Subcutaneous adipose tissue (tissue), 4 donors: ENCODE results near the gene GGACT. TPM values are rescaled to one million over a fixed set of nuclear protein-coding genes. Genes with fewer than 3 reads are reported as not detected.

Experiments used
- total RNA-seq, 4 donors: library from RNA; depleted of rRNA; stranded (reverse); fragments of >200 nt; gene quantifications; one replicate each; pipeline ENCODE4 v1.1.0, GENCODE V29; 2016
- TF ChIP-seq, protein P1 (sequence below): fragments of 450-650 bp; IDR thresholded peaks from one replicate; pipeline ENCODE4 v1.5.1; 2016; ENCODE audit warnings: low read depth, mild to moderate bottlenecking, control low read depth, antibody characterized with exemption, moderate library complexity

The GGACT gene
- total RNA-seq, 4 donors from 2014 or later = 2.6 to 10.5 (median 4.2) TPM

DNA sequence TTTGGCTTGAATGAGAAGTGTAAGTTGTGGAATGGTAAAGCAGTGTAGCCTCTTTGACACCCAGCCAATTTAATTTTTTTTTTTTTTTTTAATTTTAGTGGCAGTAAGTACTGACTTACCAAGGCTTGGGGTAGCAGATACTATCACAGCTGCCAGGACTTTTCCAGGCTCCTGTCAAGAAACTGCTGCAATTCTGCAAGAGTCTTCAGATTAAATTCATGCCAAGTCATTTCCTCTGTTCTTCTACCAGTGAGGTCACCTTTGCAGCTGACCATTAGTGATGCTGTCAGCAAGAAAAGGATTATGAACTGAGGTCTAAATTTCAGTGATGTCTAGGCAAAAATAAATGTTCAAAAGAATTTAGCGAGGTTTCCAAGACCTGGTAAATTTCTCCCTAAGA, 91.2 kb downstream of the GGACT start:
- TF ChIP-seq, protein P1, sequence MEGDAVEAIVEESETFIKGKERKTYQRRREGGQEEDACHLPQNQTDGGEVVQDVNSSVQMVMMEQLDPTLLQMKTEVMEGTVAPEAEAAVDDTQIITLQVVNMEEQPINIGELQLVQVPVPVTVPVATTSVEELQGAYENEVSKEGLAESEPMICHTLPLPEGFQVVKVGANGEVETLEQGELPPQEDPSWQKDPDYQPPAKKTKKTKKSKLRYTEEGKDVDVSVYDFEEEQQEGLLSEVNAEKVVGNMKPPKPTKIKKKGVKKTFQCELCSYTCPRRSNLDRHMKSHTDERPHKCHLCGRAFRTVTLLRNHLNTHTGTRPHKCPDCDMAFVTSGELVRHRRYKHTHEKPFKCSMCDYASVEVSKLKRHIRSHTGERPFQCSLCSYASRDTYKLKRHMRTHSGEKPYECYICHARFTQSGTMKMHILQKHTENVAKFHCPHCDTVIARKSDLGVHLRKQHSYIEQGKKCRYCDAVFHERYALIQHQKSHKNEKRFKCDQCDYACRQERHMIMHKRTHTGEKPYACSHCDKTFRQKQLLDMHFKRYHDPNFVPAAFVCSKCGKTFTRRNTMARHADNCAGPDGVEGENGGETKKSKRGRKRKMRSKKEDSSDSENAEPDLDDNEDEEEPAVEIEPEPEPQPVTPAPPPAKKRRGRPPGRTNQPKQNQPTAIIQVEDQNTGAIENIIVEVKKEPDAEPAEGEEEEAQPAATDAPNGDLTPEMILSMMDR = no peak

DNA sequence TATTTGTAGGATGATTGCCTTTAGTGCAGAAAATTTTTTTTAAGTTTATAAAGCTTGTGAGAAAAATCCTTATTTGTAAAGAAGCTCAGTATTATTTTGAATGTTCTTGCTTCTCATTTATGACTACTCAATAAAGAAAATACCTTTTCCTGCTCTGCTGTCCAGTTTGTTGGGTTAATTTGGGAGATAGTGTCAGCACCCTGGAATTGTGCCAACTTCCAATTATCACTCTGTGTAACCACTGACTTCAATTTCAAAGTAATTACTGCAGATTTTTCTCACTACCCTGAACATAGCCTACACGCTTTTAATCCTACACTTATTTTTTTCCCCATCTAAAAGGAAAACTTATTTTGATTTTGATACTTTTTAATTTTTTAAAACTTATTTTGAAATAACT, 93.1 kb downstream of the GGACT start:
- TF ChIP-seq, protein P1 = no peak

DNA sequence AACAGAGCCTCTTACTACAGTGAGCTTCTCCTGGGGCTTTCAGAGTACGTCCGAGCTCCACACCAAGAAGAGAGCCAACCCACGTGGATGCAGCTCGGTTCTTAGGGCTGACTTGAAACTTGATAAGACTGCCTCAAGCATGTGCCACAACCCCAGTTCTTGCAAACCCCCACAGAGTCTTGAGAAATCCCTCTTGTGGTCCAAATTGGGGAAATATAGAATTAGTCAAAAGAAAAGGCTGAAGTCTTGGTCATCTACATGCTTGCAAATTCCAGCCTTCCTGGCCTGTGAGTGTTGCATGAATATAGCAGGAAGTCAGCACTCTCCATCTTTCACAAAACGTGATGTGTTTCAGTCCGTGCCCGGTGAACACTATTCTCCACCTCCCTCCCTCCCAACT, 95.2 kb downstream of the GGACT start:
- TF ChIP-seq, protein P1 = no peak

DNA sequence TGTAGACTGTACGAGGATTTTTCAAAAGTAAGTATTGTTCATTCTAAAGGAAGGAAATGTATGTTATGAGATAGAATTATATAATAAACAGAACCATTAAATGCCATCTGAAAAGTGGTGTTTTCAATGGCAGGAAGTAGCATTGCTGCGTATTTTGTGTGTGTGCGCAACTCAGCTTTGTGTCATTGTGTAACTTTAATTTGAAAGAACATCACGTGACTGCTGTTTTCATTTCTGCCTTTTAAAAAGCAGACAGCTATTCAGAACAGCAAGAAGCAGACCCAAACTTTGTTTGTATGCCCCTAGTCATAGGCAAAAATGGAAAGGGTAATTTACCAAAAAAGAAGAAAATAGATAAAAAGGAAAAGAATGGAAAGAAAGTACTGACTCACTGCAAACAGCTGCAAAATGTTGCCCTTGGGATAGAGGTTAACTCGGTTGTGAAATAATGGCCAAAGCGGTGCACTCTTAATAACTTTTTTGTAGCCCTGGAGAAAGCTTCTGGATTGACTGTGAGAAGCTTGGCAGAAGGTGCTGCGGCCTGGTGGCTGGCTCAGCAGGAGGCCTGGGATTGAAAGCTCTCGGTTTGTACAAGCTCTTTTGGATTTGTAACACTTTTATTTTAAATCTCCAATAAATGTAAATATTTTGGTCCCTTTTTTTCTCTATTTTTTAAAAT, 97.3 kb downstream of the GGACT start:
- TF ChIP-seq, protein P1 = no peak

DNA sequence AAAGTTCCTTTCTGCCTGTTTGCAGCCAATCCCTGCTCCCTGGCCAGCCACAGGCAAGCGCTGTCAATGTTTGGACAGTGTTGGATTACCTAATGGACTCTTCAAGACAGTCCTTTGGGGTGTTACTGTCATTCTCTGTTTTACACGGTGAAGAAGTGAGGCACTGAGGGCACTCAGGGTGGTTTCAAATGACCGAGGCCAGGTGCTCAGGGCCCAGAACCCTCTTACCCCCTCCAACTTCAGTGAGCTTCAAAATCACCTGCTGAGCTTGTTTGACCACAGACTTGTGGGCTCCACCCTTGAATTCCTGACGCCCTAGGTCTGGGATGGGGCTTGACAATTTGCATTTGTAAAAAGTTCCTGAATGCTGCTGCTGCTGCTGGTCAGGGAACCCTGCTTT, 97.9 kb downstream of the GGACT start:
- TF ChIP-seq, protein P1 = no peak

DNA sequence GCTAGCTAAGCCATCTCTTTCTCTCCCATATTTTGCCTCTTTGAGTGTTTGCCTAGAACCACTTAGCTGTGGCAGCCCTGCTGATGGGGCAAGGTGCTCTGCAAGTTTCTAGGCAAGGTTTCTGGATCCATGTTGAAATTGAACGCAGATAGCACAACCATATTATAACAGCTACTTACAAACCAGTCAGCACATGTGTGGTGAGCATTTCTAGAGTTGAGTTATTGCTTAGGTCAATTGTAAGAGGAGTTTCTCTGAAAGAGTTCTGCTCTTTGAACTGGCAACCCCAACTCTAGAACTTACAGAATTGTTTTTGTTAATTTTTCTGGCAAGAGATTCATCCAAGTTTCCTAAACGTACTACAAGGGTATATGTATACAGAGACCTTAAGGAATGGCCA, 103.3 kb downstream of the GGACT start:
- TF ChIP-seq, protein P1 = no peak

DNA sequence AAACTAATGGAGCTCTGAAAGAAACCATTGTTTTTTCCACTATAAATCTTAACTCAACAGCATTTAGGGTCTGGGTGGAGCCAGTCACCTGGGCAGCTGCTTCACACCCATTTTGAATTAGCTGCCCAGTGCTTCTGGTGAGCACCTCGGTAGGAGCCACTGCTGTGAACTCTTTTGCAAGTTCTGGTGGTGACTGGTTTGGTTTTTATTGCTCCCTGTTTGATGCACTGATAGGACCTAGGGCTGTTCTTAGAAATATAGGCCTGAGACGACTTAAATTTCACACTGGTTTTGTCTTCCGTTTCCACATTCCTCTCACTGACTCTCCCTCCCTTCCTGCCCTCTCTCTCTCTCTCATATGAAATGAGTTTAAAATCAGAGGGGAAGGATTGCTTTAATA, 103.9 kb downstream of the GGACT start:
- TF ChIP-seq, protein P1 = no peak
